ENCODE results near the gene FAH. TPM values are rescaled to one million over a fixed set of nuclear protein-coding genes. Genes with fewer than 3 reads are reported as not detected.

Gene FAH
- total RNA-seq, 1 donor from 2014 or later = 18.0 TPM

DNA sequence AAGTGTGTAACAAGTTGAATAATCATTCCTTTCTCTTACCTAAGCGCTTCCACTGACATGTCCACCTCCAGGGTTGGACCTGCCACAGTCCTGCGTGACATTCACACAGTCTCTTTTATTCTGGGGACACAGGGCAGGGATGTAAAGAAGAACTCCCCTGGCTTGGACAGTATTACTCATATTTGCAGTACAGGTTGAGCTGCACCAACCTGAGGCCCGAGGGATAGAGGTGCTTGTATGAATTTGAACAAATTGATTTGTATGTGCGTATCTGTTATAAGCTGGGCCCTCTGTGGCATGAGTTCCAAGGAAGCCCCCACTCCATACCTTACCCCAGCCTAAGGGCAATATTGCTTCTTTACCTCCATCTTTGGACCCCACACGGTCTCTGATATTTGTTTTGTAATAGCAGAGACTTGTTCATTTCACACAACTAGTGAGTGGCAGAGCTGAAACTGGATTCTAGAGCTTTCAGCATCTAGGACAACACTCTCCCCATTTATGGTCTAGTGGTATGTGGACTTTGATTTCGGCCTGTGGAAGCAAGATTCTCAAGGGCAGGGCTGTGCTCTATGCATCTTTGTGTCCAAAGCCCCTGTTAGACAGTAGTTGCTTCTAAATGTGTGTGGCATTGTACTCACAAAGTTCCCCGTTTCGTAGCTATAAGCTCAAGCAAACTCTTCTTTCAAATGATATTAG, 39.2 kb downstream of the FAH start:
- TF ChIP-seq, protein P1, sequence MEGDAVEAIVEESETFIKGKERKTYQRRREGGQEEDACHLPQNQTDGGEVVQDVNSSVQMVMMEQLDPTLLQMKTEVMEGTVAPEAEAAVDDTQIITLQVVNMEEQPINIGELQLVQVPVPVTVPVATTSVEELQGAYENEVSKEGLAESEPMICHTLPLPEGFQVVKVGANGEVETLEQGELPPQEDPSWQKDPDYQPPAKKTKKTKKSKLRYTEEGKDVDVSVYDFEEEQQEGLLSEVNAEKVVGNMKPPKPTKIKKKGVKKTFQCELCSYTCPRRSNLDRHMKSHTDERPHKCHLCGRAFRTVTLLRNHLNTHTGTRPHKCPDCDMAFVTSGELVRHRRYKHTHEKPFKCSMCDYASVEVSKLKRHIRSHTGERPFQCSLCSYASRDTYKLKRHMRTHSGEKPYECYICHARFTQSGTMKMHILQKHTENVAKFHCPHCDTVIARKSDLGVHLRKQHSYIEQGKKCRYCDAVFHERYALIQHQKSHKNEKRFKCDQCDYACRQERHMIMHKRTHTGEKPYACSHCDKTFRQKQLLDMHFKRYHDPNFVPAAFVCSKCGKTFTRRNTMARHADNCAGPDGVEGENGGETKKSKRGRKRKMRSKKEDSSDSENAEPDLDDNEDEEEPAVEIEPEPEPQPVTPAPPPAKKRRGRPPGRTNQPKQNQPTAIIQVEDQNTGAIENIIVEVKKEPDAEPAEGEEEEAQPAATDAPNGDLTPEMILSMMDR (IDR thresholded peaks at IDR 0.05; ENCODE audit: borderline replicate concordance) = no peak
- intact Hi-C loops (cut with micrococcal nuclease) = loop anchor here (10.0 kb wide), 1 partner anchor 63 kb away; the partner anchor contains the start of gene CTXND1

DNA sequence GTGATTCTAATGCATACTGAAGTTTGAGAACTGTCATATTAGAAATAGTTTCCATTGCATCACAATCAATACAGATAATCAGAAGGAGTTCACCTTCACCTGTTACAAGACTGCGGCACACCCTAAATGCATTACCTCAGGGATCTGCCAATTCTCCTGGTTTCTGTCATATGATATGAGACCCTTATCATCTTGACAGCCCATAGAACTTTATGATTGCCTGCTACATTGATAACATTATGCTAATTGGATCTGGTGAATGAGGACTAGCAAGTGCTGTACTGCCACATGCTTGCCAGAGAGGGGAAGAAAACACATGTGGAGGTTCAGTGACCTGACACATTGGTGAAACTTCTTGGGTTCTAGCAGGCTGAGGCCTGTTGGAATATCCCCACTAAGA, 41.4 kb downstream of the FAH start:
- DNase-seq = no peak
- Histone ChIP-seq H3K27ac (replicated peaks) (no peak overlapping the region), H3K9me3 (replicated peaks) (no peaks in the 10 kb centered on the region), H3K4me1 (no peaks in the 10 kb centered on the region), H3K36me3 (no peaks in the 10 kb centered on the region), H3K4me3 (no peak overlapping the region), H3K27me3 (ENCODE audit: low read depth) (no peaks in the 10 kb centered on the region)
- intact Hi-C loops (cut with micrococcal nuclease) = loop anchor here (10.0 kb wide), 1 partner anchor 61 kb away; the partner anchor contains the start of gene CTXND1
- TF ChIP-seq, protein P1 (IDR thresholded peaks at IDR 0.05; ENCODE audit: borderline replicate concordance) = no peak

More for the DNA sequence above, 39.2 kb downstream of the FAH start:
- DNase-seq = no peak
- no peaks in the 10 kb centered on the region for H3K27me3 ChIP-seq (ENCODE audit: low read depth)
- H3K36me3 ChIP-seq = peaks cover 5% of the 10 kb centered on the region
- H3K4me1 ChIP-seq = no peaks in the 10 kb centered on the region
- H3K27ac ChIP-seq (replicated peaks) = no peak overlapping the region
- H3K9me3 ChIP-seq (replicated peaks) = no peaks in the 10 kb centered on the region
- no peak overlapping the region for H3K4me3 ChIP-seq

DNA sequence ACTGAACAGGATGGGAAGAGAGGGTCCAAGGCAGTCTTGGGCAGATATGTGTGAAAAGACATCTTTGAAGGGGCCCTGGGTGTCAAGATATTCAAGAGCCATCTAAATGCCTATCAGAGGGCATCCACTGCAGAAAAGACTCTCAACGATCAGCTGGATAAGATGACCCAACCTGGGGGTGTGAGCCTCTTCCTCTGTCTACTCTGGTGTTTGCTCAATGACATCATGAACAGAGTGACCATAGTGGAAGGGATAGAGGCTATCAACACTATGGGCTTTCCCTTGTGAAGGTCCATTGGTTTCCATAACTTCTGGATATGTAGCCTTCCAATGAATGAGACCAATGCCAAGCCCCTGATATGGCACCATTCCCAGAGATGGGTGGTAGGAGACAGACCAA, 42.1 kb downstream of the FAH start:
- Histone ChIP-seq H3K27ac (replicated peaks) (no peak overlapping the region), H3K27me3 (ENCODE audit: low read depth) (no peaks in the 10 kb centered on the region), H3K36me3 (no peaks in the 10 kb centered on the region), H3K9me3 (replicated peaks) (no peaks in the 10 kb centered on the region), H3K4me1 (no peaks in the 10 kb centered on the region), H3K4me3 (no peak overlapping the region)
- TF ChIP-seq, protein P1 (IDR thresholded peaks at IDR 0.05; ENCODE audit: borderline replicate concordance) = no peak
- DNase-seq = no peak
- intact Hi-C loops (cut with micrococcal nuclease) = loop anchor here (10.0 kb wide), 1 partner anchor 60 kb away; the partner anchor contains the start of gene CTXND1

DNA sequence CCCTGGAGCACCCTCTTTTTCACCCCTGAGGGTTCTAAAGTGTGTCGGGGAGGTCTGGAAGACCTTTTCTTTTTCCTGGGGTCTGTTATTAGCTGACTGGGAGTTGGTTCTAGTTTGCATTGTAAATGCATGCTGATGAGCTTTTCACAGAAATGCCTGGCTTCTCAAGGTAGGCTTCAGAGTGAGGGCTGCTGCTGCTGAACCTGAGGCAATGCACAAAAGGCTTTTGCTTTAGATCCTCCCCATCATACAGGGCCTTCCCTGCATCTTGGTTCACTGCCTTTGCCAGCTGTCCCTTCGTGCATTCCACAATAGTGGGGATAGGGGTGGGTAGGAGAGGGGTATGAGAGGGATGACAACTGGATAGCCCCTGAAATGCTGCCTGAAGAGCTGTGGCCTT, 46.6 kb downstream of the FAH start:
- intact Hi-C loops (cut with micrococcal nuclease) = loop anchor here (10.0 kb wide), 1 partner anchor 55 kb away; the partner anchor contains the start of gene CTXND1
- Histone ChIP-seq H3K4me1 (no peaks in the 10 kb centered on the region), H3K36me3 (no peaks in the 10 kb centered on the region), H3K9me3 (replicated peaks) (no peaks in the 10 kb centered on the region), H3K4me3 (no peak overlapping the region), H3K27ac (replicated peaks) (no peak overlapping the region), H3K27me3 (ENCODE audit: low read depth) (peaks cover 15% of the 10 kb centered on the region)
- no peak for DNase-seq
- TF ChIP-seq, protein P1 (IDR thresholded peaks at IDR 0.05; ENCODE audit: borderline replicate concordance) = no peak

DNA sequence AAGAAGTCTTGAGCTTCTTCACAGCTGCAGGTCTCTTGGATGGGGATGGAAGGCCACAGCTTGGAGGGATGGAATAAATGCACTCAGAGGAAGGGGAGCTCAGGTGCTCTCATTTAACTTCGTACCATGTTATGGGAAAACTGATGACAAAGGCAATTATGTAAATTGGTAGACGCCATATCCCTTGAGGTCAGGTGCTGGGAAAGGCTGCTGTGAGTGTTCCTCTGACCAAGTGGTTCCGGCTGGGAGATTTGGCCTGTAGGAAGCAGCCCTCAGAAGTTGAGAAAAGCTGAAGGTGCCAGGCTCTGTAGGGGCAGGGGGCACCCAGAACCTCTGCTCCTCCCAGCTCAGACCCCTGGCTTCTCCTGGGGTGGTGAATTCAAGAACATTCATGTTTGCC, 47.1 kb downstream of the FAH start:
- H3K4me1 ChIP-seq = no peaks in the 10 kb centered on the region

More for the DNA sequence above, 47.1 kb downstream of the FAH start:
- intact Hi-C loops (cut with micrococcal nuclease) = loop anchor here (10.0 kb wide), 1 partner anchor 55 kb away; the partner anchor contains the start of gene CTXND1
- Histone ChIP-seq H3K4me3 (no peak overlapping the region), H3K27ac (replicated peaks) (no peak overlapping the region), H3K27me3 (ENCODE audit: low read depth) (peaks cover 15% of the 10 kb centered on the region), H3K36me3 (no peaks in the 10 kb centered on the region), H3K9me3 (replicated peaks) (no peaks in the 10 kb centered on the region)
- DNase-seq = no peak
- TF ChIP-seq, protein P1 (IDR thresholded peaks at IDR 0.05; ENCODE audit: borderline replicate concordance) = no peak
